ENCODE data around the gene APBA2. TPM values are rescaled to one million over a fixed set of nuclear protein-coding genes. Genes with fewer than 3 reads are reported as not detected.

APBA2 gene
- total and polyA plus RNA-seq, 11 donors, result 0.16 to 1.3 (median 0.40) TPM; not detected in 2

GRCh38 chr15:28948036-28948435 lies 62.3 kb downstream of the APBA2 start:
- Histone ChIP-seq H3K4me1 (no peaks in the 10 kb centered on the region), H3K9me3 (peaks cover 0 to 3% (median 0%) of the 10 kb centered on the region in 12 donors), H3K27ac (no peak overlapping the region), H3K4me3 (no peak overlapping the region), H3K27me3 (no peaks in the 10 kb centered on the region), H3K36me3 (no peaks in the 10 kb centered on the region)
- WGBS, 4 donors, result 82 to 91% (median 87%) methylated on average over 2 of the region's 2 CpGs
- ATAC-seq (no peak), DNase-seq (no peak)
- intact Hi-C loops (cut with DNase I), result no loop called here
- no peak for TF ChIP-seq CTCF (IDR thresholded peaks at IDR 0.05)
- TF ChIP-seq POLR2A (IDR thresholded peaks at IDR 0.05), result no peak

GRCh38 chr15:28950916-28951315 lies 65.1 kb downstream of the APBA2 start:
- ATAC-seq, result no peak
- 86 to 91% (median 88%) methylated on average over 2 of the region's 2 CpGs for WGBS, 4 donors
- DNase-seq, result no peak
- no peaks in the 10 kb centered on the region for H3K36me3 ChIP-seq
- H3K27me3 ChIP-seq, result peaks cover 0 to 11% (median 0%) of the 10 kb centered on the region in 9 donors
- no peak for TF ChIP-seq CTCF (IDR thresholded peaks at IDR 0.05)
- no peak for TF ChIP-seq POLR2A (IDR thresholded peaks at IDR 0.05)
- H3K27ac ChIP-seq, result no peak overlapping the region
- H3K9me3 ChIP-seq, result peaks cover 0 to 3% (median 0%) of the 10 kb centered on the region in 12 donors
- intact Hi-C loops (cut with DNase I), result no loop called here
- no peak overlapping the region for H3K4me3 ChIP-seq
- H3K4me1 ChIP-seq, result no peaks in the 10 kb centered on the region

- no peak for DNase-seq
- no peak for ATAC-seq
- WGBS, 4 donors, result 42 to 66% (median 58%) methylated on average over 7 of the region's 7 CpGs
- no peak overlapping the region for H3K27ac ChIP-seq
- H3K9me3 ChIP-seq, result no peaks in the 10 kb centered on the region
- H3K36me3 ChIP-seq, result no peaks in the 10 kb centered on the region
- no peak for TF ChIP-seq POLR2A (IDR thresholded peaks at IDR 0.05)
- no peak for TF ChIP-seq CTCF (IDR thresholded peaks at IDR 0.05)
- H3K4me3 ChIP-seq, result no peak overlapping the region
- intact Hi-C loops (cut with DNase I), result no loop called here
- H3K4me1 ChIP-seq, result no peaks in the 10 kb centered on the region
- H3K27me3 ChIP-seq, result peaks cover 0 to 14% (median 0%) of the 10 kb centered on the region in 9 donors
Observed at GRCh38 chr15:28952666-28953491, 67.1 kb downstream of the APBA2 start.

- ATAC-seq (no peak), DNase-seq (no peak)
- 77 to 86% (median 81%) methylated on average over 15 of the region's 15 CpGs for WGBS, 4 donors
- H3K4me1 ChIP-seq, result no peaks in the 10 kb centered on the region
- peaks cover 0 to 14% (median 0%) of the 10 kb centered on the region in 9 donors for H3K27me3 ChIP-seq
- H3K9me3 ChIP-seq, result no peaks in the 10 kb centered on the region
- intact Hi-C loops (cut with DNase I), result no loop called here
- no peak for TF ChIP-seq CTCF (IDR thresholded peaks at IDR 0.05)
- no peak overlapping the region for H3K27ac ChIP-seq
- H3K4me3 ChIP-seq, result no peak overlapping the region
- H3K36me3 ChIP-seq, result no peaks in the 10 kb centered on the region
Observed at GRCh38 chr15:28953573-28954195, 67.9 kb downstream of the APBA2 start.

All from heart left ventricle (tissue), 16 donors.